NCI-H1092 (cell line): ENCODE data around the gene AMBRA1.
"Not testable (repeated sequence)": the region's sequence is repeated elsewhere in the genome, so short reads cannot be mapped to it uniquely, and the experiment has no call there.

ENCODE experiments used
- DNase-seq: peaks from one replicate; lab custom pipeline; 2025; lab: John Stamatoyannopoulos, UW

AMBRA1 gene

DNA sequence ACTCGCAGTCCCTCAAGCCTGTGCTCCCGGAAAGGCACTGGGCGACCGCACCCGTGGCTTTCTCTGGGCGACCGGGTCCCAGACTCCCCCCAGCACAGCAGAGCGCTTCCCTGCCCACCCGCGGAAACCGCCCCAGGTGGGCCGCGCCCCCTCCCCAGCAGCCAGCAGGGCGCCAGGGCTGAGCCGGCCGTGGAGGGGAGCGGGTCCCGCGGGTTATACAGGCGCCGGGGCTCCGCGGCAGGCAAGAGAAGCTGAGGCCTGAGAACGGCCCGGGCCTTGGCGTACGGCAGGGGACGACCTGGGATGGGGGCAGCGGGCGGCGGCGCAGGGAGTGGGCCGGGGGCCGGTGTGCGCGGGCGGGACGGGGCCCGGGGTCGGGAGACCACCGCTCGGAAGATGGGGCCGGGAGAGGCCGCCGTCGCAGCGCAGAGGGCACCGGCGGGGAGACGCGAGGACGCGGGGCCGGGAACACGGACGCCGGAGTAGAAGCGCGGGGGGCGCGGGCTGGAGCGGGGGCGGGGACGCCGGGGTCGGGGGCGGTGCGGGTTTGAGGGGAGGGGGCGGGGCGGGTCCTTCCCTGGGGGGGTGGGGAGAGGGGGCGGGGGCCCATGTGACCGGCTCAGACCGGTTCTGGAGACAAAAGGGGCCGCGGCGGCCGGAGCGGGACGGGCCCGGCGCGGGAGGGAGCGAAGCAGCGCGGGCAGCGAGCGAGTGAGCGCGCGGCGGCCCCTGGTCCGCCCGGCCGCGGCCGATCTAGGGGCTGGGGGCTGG is 212.6 kb downstream of the AMBRA1 start, which contains the start of gene MDK:
Gene MDK (plus strand): TSS at position 622 of the 771 bp plus-strand sequence. CDS start 389 bp downstream, outside the sequence.
- no peak for DNase-seq

DNA sequence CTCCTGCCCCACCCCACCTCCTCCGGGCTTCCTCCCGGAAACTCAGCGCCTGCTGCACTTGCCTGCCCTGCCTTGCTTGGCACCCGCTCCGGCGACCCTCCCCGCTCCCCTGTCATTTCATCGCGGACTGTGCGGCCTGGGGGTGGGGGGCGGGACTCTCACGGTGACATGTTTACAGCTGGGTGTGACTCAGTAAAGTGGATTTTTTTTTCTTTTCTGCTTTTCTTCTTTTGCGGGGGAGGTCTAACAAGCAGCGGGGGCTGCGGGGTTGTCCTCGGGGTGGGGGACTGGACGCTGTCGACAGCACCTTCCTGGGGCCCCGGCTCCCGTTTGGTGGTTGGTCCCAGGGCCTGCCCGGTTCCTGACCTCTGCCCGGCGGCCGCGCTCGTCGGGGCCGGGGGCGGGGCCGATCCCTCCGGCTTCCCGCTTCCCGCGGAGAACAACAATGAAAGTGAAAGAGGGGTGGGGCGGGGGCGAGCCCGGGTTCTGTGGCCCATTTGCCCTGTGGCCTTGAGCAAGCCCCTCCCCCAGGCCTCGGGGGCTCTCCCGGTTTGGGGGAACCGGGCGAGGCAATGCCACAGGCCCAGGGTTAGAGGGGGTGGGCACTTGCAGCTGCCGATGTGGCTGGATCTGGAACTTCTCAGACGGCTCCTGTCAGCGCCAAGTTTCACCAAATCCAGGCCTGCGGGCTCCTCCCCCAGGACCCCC is 213.3 kb downstream of the AMBRA1 start:
- peak; percentile 46 for DNase-seq

DNA sequence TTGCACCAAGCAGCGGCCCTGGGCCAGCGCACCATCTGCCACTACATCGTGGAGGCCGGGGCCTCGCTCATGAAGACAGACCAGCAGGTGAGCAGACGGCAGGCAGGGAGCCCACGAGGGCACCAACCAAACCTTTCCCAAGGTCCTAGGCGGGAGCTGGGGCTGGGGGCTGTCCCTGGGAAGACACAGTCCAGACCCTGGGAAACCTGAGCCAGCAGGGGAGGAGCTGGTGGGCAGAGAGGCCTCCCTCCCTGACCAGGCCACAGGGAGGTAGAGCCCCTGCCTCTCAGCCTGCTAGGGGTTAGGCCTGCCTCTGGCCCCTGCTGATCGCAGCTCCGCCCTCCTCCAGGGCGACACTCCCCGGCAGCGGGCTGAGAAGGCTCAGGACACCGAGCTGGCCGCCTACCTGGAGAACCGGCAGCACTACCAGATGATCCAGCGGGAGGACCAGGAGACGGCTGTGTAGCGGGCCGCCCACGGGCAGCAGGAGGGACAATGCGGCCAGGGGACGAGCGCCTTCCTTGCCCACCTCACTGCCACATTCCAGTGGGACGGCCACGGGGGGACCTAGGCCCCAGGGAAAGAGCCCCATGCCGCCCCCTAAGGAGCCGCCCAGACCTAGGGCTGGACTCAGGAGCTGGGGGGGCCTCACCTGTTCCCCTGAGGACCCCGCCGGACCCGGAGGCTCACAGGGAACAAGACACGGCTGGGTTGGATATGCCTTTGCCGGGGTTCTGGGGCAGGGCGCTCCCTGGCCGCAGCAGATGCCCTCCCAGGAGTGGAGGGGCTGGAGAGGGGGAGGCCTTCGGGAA is 214.1 kb downstream of the AMBRA1 start:
- DNase-seq: not testable (repeated sequence)

DNA sequence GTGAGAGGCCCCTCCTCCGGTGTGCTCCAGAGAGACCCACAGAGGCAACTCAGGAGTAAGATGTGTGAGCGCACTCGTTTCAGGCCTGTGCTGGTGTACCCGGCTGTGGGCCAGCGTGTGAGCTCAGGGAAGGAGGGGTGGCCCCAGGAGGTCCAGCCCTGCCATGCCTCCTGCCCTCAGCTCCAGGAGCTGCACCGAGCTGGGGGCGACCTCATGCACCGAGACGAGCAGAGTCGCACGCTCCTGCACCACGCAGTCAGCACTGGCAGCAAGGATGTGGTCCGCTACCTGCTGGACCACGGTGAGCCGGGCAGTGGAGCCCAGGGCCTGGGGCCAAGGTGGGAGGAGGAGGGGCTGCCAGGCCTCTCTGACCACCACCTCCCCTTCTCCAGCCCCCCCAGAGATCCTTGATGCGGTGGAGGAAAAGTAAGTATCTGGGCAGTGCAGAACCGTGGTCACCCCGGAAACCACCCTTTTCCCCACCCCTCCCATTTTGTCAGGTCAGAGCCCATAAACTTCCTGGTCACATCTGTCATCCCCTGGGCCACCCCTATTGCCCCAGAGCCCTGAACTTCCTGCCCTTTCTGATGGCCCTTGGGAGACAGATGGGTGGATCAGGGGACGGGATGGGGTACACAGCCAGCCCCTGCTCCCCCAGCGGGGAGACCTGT is 214.9 kb downstream of the AMBRA1 start:
- DNase-seq: no peak

DNA sequence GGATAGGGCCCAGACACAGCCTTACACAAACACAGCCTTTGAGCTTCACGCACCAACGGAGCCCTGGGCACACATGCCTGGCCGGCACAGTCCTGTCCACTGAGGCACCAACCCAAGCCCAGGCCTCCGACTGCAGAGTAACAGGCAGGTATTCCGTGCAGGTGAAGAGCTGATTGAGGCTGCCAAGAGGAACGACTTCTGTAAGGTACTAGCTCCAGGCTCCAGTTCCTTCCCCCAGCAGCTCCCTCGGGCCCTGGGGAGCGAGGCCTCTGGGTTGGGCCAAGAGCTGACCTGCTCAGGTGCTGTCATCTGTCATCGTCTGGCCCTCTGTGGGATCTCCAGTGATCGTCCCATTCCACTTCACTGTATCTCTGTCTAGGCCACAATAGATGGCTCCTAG is 215.5 kb downstream of the AMBRA1 start:
- no peak for DNase-seq

DNA sequence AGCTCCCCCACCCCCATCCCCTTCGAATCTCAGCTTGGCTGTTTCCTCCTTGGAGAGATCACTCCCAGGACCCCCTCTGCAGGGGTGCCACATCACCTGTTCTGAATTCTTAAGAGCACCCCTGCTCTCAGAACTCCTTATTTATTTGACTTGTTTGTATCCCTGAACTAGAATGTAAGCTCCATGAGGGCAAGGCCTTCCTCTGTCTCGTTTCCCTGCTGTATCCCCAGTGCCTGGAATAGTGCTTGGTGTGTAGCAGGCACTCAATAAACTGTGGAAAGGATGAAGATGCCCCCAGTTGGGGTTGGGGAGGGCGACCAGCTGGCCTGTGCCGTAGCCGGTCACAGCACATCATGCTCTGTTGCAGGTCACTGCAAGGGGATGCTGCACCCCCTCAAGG is 216.0 kb downstream of the AMBRA1 start:
- DNase-seq: no peak

DNA sequence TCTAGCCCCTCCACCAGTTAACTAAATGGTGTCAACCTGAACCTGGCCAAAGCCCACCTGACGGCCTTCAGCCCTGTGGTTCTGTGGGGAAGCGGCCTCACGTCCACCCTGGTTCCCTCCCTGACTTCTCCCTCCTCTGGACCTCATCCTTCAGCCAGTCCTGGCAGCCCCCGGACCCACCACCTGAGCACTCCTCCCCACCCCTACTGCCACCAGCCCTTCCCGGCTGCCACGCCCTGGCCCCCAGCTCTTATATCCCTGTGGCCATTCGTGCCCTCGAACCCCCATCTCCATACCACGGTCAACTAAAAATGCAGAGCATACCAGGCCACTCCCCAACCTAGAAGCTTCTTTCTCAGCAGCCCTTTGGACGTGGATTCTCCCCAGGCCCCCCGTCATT is 216.5 kb downstream of the AMBRA1 start:
- no peak for DNase-seq

DNA sequence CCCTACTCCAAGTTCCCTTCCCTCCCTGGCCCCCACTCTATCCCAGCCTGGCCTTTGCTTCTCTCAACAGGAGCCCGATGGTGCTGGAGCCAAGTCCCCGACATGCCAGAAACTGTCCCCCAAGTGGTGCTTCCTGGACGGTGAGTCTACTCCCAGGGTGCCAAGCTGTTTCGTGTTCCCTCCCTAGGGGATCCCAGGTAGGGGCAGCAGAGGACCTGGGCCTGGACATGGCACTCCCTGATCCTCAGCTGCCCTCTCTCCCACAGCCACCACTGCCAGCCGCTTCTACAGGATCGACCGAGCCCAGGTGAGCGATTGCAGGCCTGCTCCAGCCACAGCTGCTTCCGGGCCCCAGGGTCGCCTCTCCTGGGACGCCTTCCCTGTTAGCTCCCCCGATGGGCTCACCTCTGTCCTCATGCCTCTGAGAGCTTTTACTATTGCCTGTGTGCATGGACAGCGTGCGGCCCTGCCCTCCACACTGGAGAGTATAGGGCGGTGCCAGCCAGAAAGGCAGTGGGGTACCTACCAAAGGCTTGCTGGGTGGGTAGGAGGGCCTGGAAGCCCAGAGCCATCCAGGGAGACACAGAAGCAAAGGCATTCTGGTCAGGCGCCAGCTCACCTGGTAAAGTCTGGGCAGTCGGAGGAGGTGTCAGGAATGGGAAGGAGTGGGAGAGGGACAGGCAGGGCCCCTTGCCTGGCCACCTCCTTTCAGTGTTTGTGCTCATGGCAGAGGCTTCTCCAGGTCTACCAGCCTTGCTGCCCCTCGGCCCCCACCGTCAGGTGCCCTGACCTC is 217.4 kb downstream of the AMBRA1 start:
- DNase-seq: no peak

DNA sequence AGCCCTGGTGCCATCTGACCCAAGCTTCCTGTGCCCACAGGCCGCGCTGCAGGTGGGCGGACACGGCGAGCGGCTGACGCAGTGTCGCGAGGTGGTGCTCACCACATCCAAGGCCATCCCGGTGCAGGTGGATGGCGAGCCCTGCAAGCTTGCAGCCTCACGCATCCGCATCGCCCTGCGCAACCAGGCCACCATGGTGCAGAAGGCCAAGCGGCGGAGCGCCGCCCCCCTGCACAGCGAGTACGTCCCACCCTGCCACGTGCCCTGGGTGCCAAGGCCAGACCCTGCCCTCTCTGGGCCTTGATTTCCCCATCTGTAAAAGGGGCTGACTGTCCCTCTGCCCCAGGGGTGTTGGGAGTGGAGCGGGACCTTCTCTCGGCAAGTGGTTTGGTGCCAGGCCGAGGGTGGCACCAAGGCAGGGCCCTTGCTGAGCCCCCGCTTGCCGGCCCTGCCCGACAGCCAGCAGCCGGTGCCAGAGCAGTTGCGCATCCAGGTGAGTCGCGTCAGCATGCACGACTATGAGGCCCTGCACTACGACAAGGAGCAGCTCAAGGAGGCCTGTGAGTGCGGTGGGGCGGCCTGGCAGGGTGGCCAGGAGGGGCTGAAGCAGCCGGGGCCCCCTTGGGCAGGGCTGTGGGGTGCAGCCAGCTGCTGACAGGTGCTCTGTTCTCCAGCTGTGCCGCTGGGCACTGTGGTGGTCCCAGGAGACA is 218.3 kb downstream of the AMBRA1 start:
- no peak for DNase-seq

DNA sequence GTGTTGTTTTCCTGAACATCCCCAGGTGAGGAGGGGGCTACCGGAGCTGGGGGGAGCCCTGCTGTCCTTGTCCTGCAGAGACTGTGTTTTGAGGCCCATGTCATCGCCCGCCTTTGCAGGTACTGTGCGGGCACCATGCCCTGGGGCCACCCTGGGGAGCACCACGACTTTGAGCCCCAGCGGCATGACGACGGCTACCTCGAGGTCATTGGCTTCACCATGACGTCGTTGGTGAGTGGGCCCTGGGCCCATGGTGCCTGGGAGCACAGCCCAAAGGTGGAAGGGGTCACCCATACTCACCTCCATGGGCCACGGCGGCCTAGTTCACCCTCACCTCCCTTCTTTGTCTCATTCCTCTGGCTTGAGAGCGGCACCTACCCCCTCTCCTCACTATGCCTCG is 219.0 kb downstream of the AMBRA1 start:
- no peak for DNase-seq

DNA sequence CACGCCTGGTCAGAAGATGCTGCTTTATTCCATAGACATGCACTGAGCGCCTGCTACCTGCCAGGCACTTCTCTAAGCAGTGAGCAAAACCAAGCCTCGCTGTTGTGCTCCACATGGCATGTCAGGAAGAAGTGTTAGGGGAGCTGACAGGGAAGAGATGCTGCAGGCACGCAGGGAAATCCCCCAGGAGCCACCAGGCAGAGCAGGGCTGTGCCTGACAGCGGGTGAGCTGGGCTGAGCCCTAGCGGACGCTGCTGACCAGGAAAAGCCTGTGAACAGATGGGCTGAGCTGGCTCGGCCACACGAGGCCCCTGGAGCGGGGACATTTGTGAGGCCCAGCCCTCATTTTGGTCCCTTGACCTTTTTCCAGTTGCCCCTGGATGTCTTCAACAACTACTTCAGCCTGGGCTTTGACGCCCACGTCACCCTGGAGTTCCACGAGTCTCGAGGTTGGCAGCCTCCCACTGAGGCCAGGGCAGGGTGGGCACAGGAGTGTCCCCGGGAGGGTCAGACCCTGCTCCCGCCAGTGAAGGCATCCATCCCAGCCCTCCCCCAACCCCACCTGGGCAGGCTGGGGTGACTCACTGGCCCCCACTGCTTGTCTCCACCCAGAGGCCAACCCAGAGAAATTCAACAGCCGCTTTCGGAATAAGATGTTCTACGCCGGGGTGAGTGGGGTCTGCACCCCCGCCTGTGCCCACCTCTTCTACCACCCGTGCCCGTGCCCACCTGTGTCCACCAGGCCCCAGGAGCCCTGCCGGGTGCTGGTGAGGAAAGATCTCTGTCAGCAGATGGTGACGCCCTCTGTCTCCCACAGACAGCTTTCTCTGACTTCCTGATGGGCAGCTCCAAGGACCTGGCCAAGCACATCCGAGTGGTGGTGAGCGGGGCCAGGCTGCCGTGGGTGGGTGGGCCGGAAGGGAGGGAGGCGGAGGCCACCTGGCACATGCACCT is 219.8 kb downstream of the AMBRA1 start:
- DNase-seq: no peak

DNA sequence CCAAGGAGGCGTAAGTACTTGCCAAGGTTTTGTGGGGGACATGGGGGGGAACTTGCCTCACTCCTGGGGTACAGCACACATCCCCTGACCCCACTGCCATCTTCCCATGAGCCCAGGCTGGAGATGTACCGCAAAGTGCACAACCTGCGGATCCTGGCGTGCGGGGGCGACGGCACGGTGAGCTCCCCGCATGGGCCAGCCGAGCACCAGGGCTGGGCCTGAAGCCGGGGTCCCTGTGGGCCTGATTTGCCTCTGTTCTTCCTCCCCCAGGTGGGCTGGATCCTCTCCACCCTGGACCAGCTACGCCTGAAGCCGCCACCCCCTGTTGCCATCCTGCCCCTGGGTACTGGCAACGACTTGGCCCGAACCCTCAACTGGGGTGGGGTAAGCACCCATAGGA is 221.3 kb downstream of the AMBRA1 start:
- DNase-seq: not testable (repeated sequence)

DNA sequence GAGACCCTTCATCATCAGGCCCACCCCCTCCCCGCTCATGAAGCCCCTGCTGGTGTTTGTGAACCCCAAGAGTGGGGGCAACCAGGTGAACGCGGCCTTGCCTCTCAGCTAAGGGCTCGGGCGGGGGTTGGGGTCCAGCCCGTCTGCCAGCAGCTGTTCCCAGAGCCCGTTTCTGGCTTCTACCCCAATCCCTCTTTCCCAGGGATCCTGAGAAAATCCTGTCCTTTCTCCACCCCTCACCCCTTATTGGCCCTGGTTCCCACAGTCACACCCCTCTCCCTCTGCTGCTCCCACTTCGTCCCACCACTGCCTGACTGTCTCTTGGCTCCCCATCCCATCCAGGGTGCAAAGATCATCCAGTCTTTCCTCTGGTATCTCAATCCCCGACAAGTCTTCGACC is 221.7 kb downstream of the AMBRA1 start:
- no peak for DNase-seq

DNA sequence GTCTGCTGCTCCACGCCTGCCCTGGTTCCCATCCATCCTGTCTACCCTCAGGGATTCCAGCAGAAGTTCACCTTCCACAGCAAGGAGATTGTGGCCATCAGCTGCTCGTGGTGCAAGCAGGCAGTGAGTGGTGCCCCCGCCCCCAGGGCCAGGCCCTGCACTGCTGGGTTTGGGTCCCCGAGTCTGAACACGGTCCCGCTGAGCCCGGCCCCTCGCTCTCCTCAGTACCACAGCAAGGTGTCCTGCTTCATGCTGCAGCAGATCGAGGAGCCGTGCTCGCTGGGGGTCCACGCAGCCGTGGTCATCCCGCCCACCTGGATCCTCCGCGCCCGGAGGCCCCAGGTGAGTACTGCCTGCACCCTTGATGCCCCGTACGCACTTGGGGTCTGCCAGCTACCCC is 222.6 kb downstream of the AMBRA1 start:
- DNase-seq: not testable (repeated sequence)

DNA sequence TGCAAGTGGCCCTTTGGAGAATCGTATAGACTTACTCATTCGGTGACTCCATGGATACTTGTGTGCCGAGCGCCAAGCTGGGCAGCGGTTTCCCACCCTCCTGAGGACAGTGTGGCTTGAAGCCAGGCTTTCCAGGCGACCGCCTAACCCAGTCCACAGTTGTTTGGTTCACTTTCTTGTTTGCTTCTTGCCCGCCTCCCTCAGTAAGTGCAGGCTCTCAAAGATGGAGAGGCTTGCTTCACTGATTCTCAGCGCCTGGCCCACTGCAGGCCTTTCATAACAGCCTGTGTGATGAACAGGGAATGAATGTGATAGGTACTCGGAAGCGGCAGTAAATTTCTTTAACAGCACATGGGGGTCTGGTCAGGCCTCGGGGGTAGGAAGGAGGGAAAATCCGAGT is 223.6 kb downstream of the AMBRA1 start:
- no peak for DNase-seq

DNA sequence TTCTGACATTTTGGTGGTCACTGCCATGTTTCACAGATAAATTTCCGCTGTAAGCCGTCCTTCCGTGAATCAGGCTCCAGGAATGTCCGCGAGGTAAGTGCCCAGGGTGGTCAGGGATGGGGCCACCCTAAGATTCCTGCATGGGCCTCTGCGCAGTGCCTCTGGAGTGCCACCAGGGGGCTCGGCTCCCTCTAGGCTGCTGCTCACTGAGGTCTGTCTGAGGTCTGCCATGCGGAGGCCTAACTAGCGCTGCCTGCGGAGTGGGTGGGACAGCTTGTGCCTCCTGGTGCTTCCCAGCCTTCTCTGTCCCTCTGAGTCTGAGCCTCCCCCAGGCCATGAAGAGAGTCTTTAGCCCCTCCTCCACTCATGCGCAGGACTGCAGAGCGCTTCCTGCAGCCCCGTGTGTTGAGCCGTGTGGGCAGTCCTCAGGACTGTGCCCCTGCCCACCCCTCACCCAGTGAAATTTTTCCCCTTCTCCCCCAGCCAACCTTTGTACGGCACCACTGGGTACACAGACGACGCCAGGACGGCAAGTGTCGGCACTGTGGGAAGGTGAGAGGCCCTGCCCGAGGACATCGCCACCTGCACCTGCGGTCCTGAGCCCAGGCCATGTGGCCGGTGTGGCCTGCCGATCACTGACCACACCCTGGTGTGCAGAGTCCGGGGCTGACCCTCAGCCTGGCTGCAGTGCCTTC is 224.2 kb downstream of the AMBRA1 start:
- no peak for DNase-seq

DNA sequence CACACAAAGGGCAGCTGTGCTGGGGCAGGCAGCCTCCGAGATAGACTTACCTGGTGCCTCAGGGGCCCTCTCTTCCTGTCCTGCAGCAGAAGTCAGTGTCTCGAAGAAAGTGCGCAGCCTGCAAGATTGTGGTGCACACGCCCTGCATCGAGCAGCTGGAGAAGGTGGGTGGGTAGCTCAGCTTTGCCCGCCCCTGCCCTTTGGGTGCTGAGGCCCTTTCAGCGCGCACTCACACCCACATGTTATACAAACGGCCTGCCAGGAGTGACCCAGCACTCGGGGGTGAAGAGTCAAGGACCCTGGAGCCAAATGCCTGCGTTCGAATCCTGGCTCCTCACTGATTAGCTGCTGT is 225.9 kb downstream of the AMBRA1 start:
- DNase-seq: no peak

DNA sequence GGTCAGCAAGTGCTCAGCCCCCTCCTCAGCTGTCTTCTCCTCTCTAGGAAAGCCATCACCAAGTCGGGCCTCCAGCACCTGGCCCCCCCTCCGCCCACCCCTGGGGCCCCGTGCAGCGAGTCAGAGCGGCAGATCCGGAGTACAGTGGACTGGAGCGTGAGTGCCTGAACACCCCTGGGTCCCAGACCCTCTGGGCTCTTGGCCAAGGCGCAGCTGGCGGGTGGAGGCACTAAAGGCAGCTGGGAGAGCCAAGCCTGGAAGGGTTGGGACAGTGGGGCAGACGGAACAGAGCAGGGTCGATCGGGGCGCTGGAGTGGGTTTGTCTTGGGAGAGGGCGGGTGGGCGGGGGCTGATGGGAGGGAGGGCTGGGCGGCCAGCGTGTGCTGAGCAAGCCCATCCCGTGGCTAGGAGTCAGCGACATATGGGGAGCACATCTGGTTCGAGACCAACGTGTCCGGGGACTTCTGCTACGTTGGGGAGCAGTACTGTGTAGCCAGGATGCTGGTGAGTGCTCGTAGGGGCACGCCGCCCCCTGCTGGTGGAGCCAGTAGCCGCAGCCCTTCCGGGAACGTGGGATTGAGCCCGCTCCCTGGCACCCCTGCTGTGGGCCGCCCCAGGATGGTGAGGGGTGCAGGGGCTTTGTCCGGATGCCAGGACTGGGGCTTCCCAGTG is 226.4 kb downstream of the AMBRA1 start:
- peak; percentile 40 for DNase-seq
